IMR-90 (cell line): Measurements from ENCODE around the gene POLR3G. TPM values are rescaled to one million over a fixed set of nuclear protein-coding genes. Genes with fewer than 3 reads are reported as not detected.
A peak's percentile ranks its signal among the peaks of the same experiment; 100 is the strongest.

ENCODE experiments used
- ATAC-seq: fragments of 200-7000 bp; cut with Tn5 transposase; 2 replicates; pipeline ENCODE4 v1.9.1; 2020; ENCODE audit warnings: low read depth, mild to moderate bottlenecking, moderate library complexity
- Bru-seq: library from RNA; stranded (reverse); fragments of 400-500 nt; gene quantifications from one replicate; lab custom pipeline; 2021; lab: Mats Ljungman, UMichigan
- BruChase-seq, 2 experiments: library from RNA; stranded (reverse); fragments of 400-500 nt; gene quantifications; one replicate each; lab custom pipeline; 2021; lab: Mats Ljungman, UMichigan
- BruUV-seq: library from RNA; stranded (reverse); fragments of 400-500 nt; replicated peaks from 2 replicates; lab custom pipeline; 2021; lab: Mats Ljungman, UMichigan
- CTCF ChIA-PET: fragments of 300-600 bp; formaldehyde crosslinking; extraction: SDS; loops from one replicate; lab custom pipeline; 2021; ENCODE audit warnings: antibody characterized with exemption; lab: Yijun Ruan, JAX
- POLR2A ChIA-PET: fragments of 300-600 bp; sonication (Branson Sonifier 250); formaldehyde crosslinking; loops from one replicate; lab custom pipeline; 2022; ENCODE audit warnings: antibody characterized with exemption; ENCODE audit not compliant: unreplicated experiment; lab: Charles Lee
- DNase-seq: peaks from one replicate; pipeline ENCODE4 v3.0.0; 2013
- H2AFZ ChIP-seq: replicated peaks from 2 replicates; pipeline ENCODE3; 2013; ENCODE audit warnings: low read length, mild to moderate bottlenecking; ENCODE audit not compliant: poor library complexity
- H2AK5ac ChIP-seq: 2 replicates; pipeline ENCODE4 v1.6.1; 2013; ENCODE audit warnings: low read depth, low read length, inconsistent platforms
- H2AK9ac ChIP-seq: replicated peaks from 2 replicates; pipeline ENCODE3; 2013; ENCODE audit warnings: mild to moderate bottlenecking, low read depth, low read length, moderate library complexity; ENCODE audit not compliant: poor library complexity
- H2BK120ac ChIP-seq: 2 replicates; pipeline ENCODE4 v1.6.1; 2013; ENCODE audit warnings: low read depth, low read length, inconsistent platforms
- H2BK15ac ChIP-seq: 3 replicates; pipeline ENCODE4 v1.6.1; 2013; ENCODE audit warnings: low read depth, low read length, inconsistent platforms
- H2BK20ac ChIP-seq: 2 replicates; pipeline ENCODE4 v1.6.1; 2013; ENCODE audit warnings: low read depth, mild to moderate bottlenecking, inconsistent platforms, low read length, moderate library complexity
- H2BK5ac ChIP-seq: 2 replicates; pipeline ENCODE4 v1.6.1; 2013; ENCODE audit warnings: mild to moderate bottlenecking, low read depth, low read length, inconsistent platforms; ENCODE audit not compliant: poor library complexity, severe bottlenecking
- H3K14ac ChIP-seq: replicated peaks from 2 replicates; pipeline ENCODE4 v1.6.1; 2013; ENCODE audit warnings: low read depth, low read length, inconsistent platforms
- H3K18ac ChIP-seq: 2 replicates; pipeline ENCODE4 v1.6.1; 2013; ENCODE audit warnings: low read depth, low read length, control low read depth
- H3K23ac ChIP-seq: 2 replicates; pipeline ENCODE4 v1.6.1; 2013; ENCODE audit warnings: low read depth, low read length, inconsistent platforms
- H3K27ac ChIP-seq: 2 replicates; pipeline ENCODE4 v1.5.1; 2013; ENCODE audit warnings: mild to moderate bottlenecking, control low read depth, low read length; ENCODE audit not compliant: insufficient read depth
- H3K27me3 ChIP-seq: 2 replicates; pipeline ENCODE4 v1.6.1; 2013; ENCODE audit warnings: low read length; ENCODE audit not compliant: control insufficient read depth, insufficient read depth
- H3K36me3 ChIP-seq: 2 replicates; pipeline ENCODE4 v1.6.1; 2013; ENCODE audit warnings: low read length, mixed read lengths; ENCODE audit not compliant: control insufficient read depth, insufficient read depth
- H3K4ac ChIP-seq: 2 replicates; pipeline ENCODE4 v1.6.1; 2013; ENCODE audit warnings: low read depth, low read length, inconsistent platforms
- H3K4me1 ChIP-seq: 2 replicates; pipeline ENCODE4 v1.6.1; 2013; ENCODE audit warnings: low read length, mixed read lengths; ENCODE audit not compliant: control insufficient read depth, insufficient read depth
- H3K4me2 ChIP-seq: 2 replicates; pipeline ENCODE4 v1.6.1; 2013; ENCODE audit warnings: low read depth, mild to moderate bottlenecking, control low read depth, low read length, moderate library complexity
- H3K4me3 ChIP-seq: 2 replicates; pipeline ENCODE4 v1.5.1; 2013; ENCODE audit warnings: low read depth, mild to moderate bottlenecking, control low read depth, low read length, moderate library complexity; ENCODE audit not compliant: insufficient read depth
- H3K56ac ChIP-seq: 2 replicates; pipeline ENCODE4 v1.6.1; 2013; ENCODE audit warnings: low read length, inconsistent platforms; ENCODE audit not compliant: insufficient read depth; ENCODE audit errors: extremely low read depth
- H3K79me1 ChIP-seq, 2 experiments: 2 replicates each; pipeline ENCODE4 v1.6.1; 2013; ENCODE audit warnings: low read length in 2 of 2, inconsistent platforms in 1 of 2, low read depth in 1 of 2
- H3K9ac ChIP-seq: 2 replicates; pipeline ENCODE4 v1.6.1; 2013; ENCODE audit warnings: low read depth, low read length, control low read depth
- H3K9me1 ChIP-seq: 2 replicates; pipeline ENCODE4 v1.6.1; 2013; ENCODE audit warnings: low read length, inconsistent platforms; ENCODE audit not compliant: insufficient read depth
- H3K9me3 ChIP-seq: 2 replicates; pipeline ENCODE4 v1.6.1; 2013; ENCODE audit warnings: low read length; ENCODE audit not compliant: control insufficient read depth, insufficient read depth
- H4K20me1 ChIP-seq: 2 replicates; pipeline ENCODE4 v1.6.1; 2013; ENCODE audit warnings: low read length, inconsistent platforms; ENCODE audit not compliant: insufficient read depth
- H4K5ac ChIP-seq: 2 replicates; pipeline ENCODE4 v1.6.1; 2013; ENCODE audit warnings: mild to moderate bottlenecking, low read depth, low read length, control low read depth
- H4K8ac ChIP-seq, 2 experiments: 2 replicates each; pipeline ENCODE4 v1.6.1; 2013; ENCODE audit warnings: low read depth in 2 of 2, low read length in 2 of 2, control low read depth in 1 of 2, inconsistent platforms in 1 of 2
- H4K91ac ChIP-seq: 2 replicates; pipeline ENCODE4 v1.6.1; 2013; ENCODE audit warnings: low read depth, low read length, inconsistent platforms; ENCODE audit not compliant: insufficient read depth
- BHLHE40 ChIP-seq: fragments of 150-350 bp; IDR thresholded peaks from 2 replicates; pipeline ENCODE4 v1.6.1; 2016; ENCODE audit warnings: mild to moderate bottlenecking, low read depth, low read length
- MAZ ChIP-seq: IDR thresholded peaks from 2 replicates; pipeline ENCODE4 v1.6.1; 2012; ENCODE audit warnings: low read depth, mild to moderate bottlenecking, low read length, improper control_type of control experiment, moderate library complexity, borderline replicate concordance
- USF2 ChIP-seq: fragments of 150-350 bp; IDR thresholded peaks from 2 replicates; pipeline ENCODE4 v1.6.1; 2017; ENCODE audit warnings: mild to moderate bottlenecking, antibody characterized with exemption, low read length, low read depth
- WGBS, 2 experiments: methylation state at CpG; one replicate each; pipeline versions ENCODE4 v1.1.5 to v1.1.7; 2013; ENCODE audit warnings: missing lambda C conversion rate in 2 of 2; ENCODE audit not compliant: insufficient read length in 1 of 2; ENCODE audit errors: extremely low coverage in 2 of 2; 5-methylcytosine and 5-hydroxymethylcytosine counted together
- dilution Hi-C: fragments of 300-500 bp; cut with HindIII; formaldehyde crosslinking; loops from one replicate; pipeline ENCODE4 v1.14.3; 2018; ENCODE audit warnings: low sequenced_read_pairs; ENCODE audit not compliant: unreplicated experiment
- in situ Hi-C: fragments of 300-500 bp; cut with MboI; formaldehyde crosslinking; loops from 3 replicates; pipeline ENCODE4 v1.14.3; 2019; ENCODE audit warnings: low sequenced_read_pairs, inconsistent platforms, mixed read lengths
- intact Hi-C: fragments of 100-400 bp; cut with micrococcal nuclease; formaldehyde crosslinking; loops from 2 replicates; pipeline ENCODE4 v1.10.0; 2022
- long read RNA-seq: library from polyadenylated mRNA; unstranded; transcript quantifications from one replicate; pipeline ENCODE4 v2.0.0, GENCODE V29; 2021; ENCODE audit not compliant: unreplicated experiment
- polyA plus RNA-seq, 3 experiments: library from polyadenylated mRNA; depleted of rRNA; stranded (reverse); fragments of >200 nt; gene quantifications; 2 replicates each; pipeline ENCODE4 v1.2.3, GENCODE V29; 2012; ENCODE audit warnings: low replicate concordance in 1 of 3
- total RNA-seq: library from RNA; depleted of rRNA; stranded (reverse); fragments of >200 nt; gene quantifications from 2 replicates; pipeline ENCODE4 v1.2.3, GENCODE V29; 2012; rRNA removed
- TF ChIP-seq, protein P1 (sequence below): conservative IDR thresholded peaks from 2 replicates; pipeline ENCODE4 v1.5.1; 2012; ENCODE audit warnings: mild to moderate bottlenecking, low read depth, low read length, improper control_type of control experiment

POLR3G gene, protein sequence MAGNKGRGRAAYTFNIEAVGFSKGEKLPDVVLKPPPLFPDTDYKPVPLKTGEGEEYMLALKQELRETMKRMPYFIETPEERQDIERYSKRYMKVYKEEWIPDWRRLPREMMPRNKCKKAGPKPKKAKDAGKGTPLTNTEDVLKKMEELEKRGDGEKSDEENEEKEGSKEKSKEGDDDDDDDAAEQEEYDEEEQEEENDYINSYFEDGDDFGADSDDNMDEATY
- total RNA-seq (10.6 and 15.6 TPM in 2 replicates), polyA plus RNA-seq (2012; rRNA removed) (11.5 and 11.6 TPM in 2 replicates), Bru-seq, nascent RNA (percentile 49 among the genes with signal in this experiment), BruChase-seq, experiment 1, labeled RNA remaining after a 6-hour chase (percentile 51 among the genes with signal in this experiment), BruChase-seq, experiment 2, labeled RNA remaining after a 2-hour chase (percentile 54 among the genes with signal in this experiment)
- polyA plus RNA-seq (2012; cell fraction: cytosol; rRNA removed), result 6.1 and 11.4 TPM in 2 replicates
- polyA plus RNA-seq (2012; cell fraction: nucleus; rRNA removed; ENCODE audit: low replicate concordance), result 2.4 and 4.9 TPM in 2 replicates
- long read RNA-seq, partial matches to known transcripts, result 1 of 5 reads
- long read RNA-seq, other reads (novel, unspliced or antisense), result 1 of 5 reads

DNA sequence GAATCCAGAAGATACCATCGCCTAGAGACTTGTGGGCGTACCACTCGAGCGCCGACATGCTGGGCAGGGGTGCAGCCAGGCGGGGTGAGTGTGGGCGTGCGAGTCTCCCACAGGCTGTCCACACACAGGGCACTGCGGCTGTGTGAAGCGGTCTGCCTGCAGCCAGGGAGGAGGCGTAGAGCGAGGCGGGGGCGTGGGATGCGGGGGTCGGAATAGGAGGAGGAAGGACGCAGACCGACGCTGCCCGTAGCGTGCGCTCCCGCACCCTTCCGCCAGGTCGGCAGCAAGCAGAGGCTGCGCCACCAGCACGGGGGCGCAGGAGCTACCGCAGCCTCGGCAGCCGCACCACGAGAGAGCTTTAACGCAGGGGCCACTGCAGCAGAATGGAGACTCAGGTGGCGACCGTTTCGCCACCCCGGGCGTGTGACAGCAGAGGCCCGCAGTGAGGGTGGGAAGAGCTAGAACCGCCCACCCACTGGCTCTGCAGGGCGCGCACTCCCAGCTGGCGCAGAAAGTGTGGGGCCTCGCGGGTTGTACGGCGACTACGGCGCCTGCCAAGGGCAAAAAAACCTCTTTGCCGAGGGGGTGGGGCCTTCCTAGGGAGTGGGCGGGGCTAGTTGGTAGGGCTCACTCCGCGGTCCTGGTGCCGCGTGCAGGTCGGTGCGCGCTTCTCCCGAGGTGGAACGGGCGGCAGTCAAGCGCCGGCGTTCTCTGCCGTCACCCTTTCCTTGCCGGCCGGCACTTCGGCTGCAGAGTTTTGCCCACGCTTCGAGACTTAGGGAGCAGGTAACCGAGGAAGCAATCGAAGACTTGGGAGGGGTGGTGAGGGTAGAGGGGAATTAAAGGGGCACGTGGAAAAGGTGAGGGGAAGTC is at the start of gene POLR3G, which contains the start of gene MBLAC2:
TSS of gene POLR3G (plus strand) at position 630 of the 873 bp plus-strand sequence. CDS start 10,704 bp downstream, outside the sequence.
TSS of gene MBLAC2 (minus strand) at position 537 of the 873 bp plus-strand sequence. CDS start at position 58, 479 bp downstream.
- ATAC-seq (peak; percentile 91), DNase-seq (peak; percentile 87)
- TF ChIP-seq BHLHE40 (peak; percentile 11; the same call in 1 of the 2 replicates), MAZ (peak; percentile 45; the same call in 1 of the 2 replicates), USF2 (no peak)
- TF ChIP-seq, protein P1, sequence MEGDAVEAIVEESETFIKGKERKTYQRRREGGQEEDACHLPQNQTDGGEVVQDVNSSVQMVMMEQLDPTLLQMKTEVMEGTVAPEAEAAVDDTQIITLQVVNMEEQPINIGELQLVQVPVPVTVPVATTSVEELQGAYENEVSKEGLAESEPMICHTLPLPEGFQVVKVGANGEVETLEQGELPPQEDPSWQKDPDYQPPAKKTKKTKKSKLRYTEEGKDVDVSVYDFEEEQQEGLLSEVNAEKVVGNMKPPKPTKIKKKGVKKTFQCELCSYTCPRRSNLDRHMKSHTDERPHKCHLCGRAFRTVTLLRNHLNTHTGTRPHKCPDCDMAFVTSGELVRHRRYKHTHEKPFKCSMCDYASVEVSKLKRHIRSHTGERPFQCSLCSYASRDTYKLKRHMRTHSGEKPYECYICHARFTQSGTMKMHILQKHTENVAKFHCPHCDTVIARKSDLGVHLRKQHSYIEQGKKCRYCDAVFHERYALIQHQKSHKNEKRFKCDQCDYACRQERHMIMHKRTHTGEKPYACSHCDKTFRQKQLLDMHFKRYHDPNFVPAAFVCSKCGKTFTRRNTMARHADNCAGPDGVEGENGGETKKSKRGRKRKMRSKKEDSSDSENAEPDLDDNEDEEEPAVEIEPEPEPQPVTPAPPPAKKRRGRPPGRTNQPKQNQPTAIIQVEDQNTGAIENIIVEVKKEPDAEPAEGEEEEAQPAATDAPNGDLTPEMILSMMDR, result peak; percentile 41
- no peak within 1 kb of the TSS for H3K18ac ChIP-seq
- ChIA-PET POLR2A (interaction anchor here (0.6 to 0.7 kb wide), 3 partner anchors 9 to 1718 kb away, joined by 3 to 4 read pairs (median 3); no protein-coding TSS in a partner anchor), CTCF (interaction anchor here (0.8 kb wide), 1 partner anchor 9 kb away, joined by 5 read pairs; no protein-coding TSS in a partner anchor)
- H4K91ac ChIP-seq, result peak within 1 kb of the TSS; percentile 10; the same call in 1 of the 2 replicates
- H3K27ac ChIP-seq, result peak within 1 kb of the TSS; percentile 59
- H3K14ac ChIP-seq, result peak within 1 kb of the TSS; percentile 80
- in situ Hi-C loops (no loop called here), dilution Hi-C loops (no loop called here), intact Hi-C loops (loop anchor here (1.0 to 5.0 kb wide), 2 partner anchors 56 to 67 kb away; partner anchors contain the start of gene CETN3)
- H3K79me1 ChIP-seq, result peaks cover 13 to 14% of the 10 kb centered on the region in 2 experiments
- peak within 1 kb of the TSS; percentile 96 for H2AFZ ChIP-seq
- WGBS, 2 experiments, result 0% methylated on average over 21 of the region's 73 CpGs; no CpG with 5 or more reads in 1 of the 2 experiments
- peak within 1 kb of the TSS; percentile 32; the same call in 1 of the 2 replicates for H3K56ac ChIP-seq
- peak within 1 kb of the TSS; percentile 55 for H2BK5ac ChIP-seq
- no peaks in the 10 kb centered on the region for H3K9me3 ChIP-seq
- 0 out of 2 replicates have a peak, but pooled peaks cover 2% of the 10 kb centered on the region for H3K9me1 ChIP-seq
- H3K4me3 ChIP-seq, result peak within 1 kb of the TSS; percentile 75
- H4K5ac ChIP-seq, result no peak within 1 kb of the TSS; the same call in 1 of the 2 replicates
- H2BK20ac ChIP-seq, result no peak within 1 kb of the TSS
- H2AK5ac ChIP-seq, result no peak within 1 kb of the TSS; the same call in 1 of the 2 replicates
- H3K27me3 ChIP-seq, result no peaks in the 10 kb centered on the region
- H2BK120ac ChIP-seq, result peak within 1 kb of the TSS; percentile 46
- peak within 1 kb of the TSS; percentile 79 for H3K23ac ChIP-seq
- peak within 1 kb of the TSS; percentile 78 for H3K4ac ChIP-seq
- H3K4me1 ChIP-seq, result peaks cover 2% of the 10 kb centered on the region; the same call in 1 of the 2 replicates
- H4K20me1 ChIP-seq, result no peaks in the 10 kb centered on the region
- H4K8ac ChIP-seq, result peak within 1 kb of the TSS; percentile 71 to 77
- BruUV-seq, result no TSS peak
- no peak within 1 kb of the TSS for H2BK15ac ChIP-seq
- peak within 1 kb of the TSS; percentile 95 for H3K4me2 ChIP-seq
- peak within 1 kb of the TSS; percentile 70 for H2AK9ac ChIP-seq
- peak within 1 kb of the TSS; percentile 59 for H3K9ac ChIP-seq
- no peaks in the 10 kb centered on the region for H3K36me3 ChIP-seq
